GM21515 (cell line): ENCODE data around the gene MEGF10.
"Not testable (repeated sequence)": the region's sequence is repeated elsewhere in the genome, so short reads cannot be mapped to it uniquely, and the experiment has no call there.

Experiments
- ATAC-seq: cut with Tn5 transposase; IDR thresholded peaks from one replicate; pipeline ENCODE4 v1.9.1; 2021; ENCODE audit not compliant: unreplicated experiment

MEGF10 gene

DNA sequence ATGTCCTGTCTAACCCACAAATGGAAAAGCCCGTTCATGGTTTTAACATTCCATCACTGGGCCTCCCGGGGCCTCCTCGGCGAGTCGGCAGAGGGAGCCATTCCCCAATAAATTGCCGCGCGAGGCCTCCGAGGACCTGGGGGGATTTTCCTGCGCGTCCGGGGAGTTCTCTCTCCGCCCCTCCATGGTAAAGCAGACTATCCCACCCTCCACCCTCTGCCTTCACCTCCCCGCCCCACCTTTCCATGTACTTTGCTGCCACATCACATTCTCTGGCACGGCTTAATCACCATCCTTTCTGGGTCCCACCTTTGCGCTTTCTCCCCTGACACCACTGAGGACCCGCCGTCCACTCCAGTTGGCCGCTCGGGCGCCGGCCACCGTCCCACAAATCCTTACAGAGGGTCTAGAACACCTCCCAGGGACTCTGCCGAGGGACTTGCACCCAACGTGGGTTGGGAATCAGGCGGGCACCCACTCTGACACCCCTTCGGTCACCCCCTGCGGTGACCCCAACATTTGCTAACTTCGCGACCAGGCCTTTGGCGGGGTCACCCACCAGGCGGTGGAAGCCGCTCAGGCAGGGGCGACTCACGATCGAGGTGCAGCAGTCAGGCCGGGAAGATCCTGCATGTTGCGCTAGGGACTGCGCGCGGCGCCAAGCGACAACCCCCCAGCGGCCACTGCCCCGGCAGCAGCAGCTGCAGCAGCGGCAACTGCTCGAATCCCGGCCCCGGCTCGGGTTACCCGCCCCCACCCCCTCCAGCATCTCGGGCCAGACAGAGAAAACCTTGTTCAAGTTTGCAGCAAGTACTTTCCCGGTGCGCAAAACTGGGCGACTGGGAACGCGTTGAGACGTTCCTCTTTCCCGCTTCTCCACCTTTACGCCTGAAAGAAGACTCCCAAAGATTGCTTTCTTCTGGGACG, at the start of gene MEGF10:
Gene MEGF10 (plus strand): TSS at position 778 of the 927 bp plus-strand sequence. CDS start 40,513 bp downstream, outside the sequence.
- ATAC-seq = no peak

DNA sequence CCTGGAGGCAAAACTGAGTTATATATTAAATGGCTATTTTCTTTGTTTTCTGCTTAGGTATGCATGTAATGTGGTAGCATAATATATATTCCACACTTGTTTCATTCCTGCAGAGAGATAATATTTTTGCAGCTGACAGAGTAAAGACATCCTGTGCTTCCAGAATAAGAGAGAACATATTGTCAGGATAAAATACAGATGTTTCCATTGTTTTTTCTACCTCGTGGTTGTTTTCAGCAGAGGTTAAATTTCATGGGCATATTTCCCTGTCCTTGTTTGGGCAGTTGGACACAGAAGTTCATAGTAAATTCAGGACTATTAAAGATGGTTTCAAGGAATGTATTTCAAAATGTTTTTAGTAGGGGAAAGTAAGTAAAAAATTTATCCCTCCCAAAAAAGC, 47.6 kb upstream of the MEGF10 start:
- ATAC-seq = no peak

DNA sequence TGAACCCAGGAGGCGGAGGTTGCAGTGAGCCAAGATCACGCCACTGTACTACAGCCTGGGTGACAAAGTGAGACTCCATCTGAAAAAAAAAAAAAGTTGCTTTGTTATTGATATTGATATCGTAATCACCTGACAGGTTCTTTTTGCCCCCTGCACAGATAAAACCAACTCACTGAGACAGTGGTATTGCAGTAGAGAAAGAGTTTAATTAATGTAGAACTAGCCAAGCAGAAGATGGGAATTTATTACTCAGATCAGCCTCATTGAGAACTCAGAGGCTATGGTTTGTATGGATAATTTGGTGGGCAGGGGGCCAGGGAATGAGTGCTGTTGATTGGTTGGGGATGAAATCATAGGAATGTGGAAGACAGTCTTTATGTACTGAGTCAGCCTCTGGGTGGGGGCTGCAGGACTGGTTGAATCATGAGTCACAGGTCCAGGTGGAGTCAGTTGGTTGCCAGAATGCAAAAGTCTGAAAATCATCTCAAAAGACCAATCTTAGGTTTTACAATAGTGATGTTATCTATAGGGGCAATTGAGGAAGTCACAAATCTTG, 35.8 kb upstream of the MEGF10 start:
- no peak for ATAC-seq

DNA sequence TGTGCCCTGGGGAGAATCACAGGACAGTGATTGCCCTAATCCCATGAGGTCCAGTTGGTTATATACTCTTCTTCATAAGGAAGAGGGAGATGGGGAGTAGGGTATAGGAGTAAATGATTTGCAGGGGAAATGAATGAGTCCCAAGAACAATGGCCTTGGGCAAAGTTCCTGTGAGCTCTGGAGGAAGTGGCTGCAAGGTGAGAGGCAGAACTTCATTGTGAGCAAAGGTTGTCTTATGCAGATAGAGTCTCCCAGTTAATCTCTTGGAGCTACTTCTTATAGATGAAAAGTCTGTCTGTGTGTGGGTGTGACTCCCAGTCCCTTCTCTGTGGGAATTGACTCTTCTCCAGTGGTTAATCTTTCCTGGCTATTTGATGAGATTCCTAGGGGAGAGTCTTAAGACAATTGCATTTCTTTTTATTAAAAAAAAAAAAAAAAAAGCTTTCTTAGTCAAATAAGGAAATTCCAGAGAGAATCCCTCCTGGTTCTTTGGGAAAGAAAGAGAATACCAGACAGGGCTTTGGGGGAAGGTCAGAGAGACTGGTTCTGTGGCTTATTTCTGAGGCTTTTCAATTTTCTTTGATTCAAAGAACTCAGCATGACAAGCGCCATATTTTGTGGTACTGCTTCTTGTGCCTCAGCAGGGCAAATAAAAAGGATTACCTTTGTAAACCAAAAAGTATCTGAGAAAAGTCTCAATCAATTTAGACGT, 33.6 kb upstream of the MEGF10 start:
- ATAC-seq = no peak

DNA sequence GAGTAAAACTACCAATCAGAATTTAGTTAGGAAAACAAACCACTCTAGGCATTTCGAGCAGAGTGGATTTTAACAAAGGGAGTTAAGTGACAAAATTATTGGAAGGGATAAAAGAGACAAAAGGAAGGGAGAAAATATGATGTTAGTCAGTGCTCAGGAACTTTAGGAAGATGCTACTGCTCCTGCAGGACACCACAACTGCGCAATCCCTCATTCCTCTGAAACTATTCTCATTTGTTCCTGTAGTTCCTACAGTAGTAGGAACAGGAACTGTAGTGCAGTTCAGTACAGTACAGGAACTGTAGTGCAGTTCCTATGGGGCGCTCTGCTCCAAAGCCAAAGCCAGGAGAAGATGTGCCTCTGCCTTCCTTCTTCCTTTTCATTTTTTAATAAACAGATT, 29.9 kb upstream of the MEGF10 start:
- no peak for ATAC-seq

DNA sequence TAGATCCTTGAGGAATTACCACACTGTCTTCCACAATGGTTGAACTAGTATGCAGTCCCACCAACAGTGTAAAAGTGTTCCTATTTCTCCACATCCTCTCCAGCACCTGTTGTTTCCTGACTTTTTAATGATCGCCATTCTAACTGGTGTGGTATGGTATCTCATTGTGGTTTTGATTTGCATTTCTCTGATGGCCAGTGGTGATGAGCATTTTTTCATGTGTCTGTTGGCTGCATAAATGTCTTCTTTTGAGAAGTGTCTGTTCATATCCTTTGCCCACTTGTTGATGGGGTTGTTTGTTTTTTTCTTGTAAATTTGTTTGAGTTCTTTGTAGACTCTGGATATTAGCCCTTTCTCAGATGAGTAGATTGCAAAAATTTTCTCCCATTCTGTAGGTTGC, 25.1 kb upstream of the MEGF10 start:
- ATAC-seq = not testable (repeated sequence)

DNA sequence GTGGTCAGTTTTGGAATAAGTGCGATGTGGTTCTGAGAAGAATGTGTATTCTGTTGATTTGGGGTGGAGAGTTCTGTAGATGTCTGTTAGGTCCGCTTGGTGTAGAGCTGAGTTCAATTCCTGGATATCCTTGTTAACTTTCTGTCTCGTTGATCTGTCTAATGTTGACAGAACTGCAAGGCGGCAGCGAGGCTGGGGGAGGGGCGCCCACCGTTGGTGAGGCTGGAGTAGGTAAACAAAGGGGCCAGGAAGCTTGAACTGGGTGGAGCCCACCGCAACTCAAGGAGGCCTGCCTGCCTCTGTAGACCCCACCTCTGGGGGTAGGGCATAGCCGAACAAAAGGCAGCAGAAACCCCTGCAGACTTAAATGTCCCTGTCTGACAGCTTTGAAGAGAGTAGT, 22.3 kb upstream of the MEGF10 start:
- not testable (repeated sequence) for ATAC-seq

DNA sequence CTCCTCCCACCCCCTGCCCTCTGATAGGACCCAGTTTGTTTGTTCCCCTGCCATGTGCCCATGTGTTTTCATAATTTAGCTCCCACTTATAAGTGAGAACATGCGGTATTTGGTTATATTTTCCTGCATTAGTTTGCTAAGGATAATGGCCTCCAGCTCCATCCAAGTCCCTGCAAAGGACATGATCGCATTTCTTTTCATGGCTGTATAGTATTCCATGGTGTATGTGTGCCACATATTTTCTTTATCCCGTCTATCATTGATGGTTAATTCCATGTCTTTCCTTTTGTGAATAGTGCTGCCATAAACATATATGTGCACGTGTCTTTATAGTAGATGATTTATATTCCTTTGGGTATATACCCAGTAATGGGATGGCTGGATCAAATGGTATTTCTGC, 19.9 kb upstream of the MEGF10 start:
- ATAC-seq = not testable (repeated sequence)

DNA sequence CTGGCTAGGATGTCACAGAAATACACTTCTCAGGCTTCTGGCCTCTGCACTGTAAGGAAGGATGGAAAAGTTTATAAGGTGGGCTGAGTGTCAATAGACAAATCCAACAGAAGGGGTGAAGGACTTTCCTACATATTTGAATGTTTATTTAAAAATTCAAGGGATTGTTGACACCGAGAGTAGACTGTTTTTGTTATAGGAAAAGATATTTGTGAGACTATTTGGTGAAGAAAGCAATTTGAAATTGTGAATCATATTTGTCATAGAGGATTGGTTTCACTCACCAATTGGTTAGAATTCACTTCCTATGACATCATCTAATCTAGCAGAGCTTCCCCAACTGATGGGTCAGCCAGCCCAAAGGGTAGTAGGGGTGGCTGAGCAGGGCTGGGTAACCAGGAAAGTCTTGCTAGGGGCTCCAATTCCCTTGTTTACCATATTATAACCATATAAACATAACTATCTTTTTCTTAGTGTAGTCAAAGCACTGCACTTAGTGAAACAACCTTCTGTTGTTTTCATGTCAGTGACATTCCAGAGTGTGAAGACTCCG, 14.9 kb upstream of the MEGF10 start:
- ATAC-seq = no peak

DNA sequence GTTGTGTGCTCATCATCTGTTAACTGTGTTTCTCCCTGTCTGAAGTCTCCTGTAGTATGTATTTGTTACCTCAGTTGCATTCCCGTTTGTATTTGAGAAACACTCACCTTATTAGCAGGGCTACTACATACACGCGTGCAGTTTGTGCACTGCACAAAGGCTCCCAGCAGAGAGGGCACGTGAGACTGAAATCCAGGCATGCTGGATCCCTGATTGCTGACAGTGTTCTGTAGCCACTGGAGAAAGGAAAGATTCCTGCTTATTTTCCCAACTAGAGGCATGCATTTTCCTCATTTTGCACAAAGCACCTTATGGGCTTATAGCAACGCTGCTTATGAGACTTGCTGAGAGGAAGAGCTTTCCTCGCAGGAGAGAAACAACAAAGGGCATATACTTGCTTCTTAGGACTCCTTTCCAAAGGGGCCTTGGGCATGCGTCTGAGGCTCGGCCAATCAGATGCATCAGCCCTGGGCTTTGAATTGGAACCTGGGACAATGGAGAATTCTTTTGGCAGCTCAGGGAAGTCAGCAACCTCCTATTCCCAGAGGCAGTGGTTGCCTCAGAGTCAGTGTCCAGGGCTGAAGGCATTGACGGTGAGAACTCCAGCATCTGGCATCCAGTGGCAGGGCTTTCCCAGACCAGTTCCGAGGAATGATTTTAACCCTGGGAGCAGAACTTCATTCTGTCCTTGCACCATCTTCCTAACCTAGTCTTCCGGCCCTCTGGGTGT, 9.9 kb upstream of the MEGF10 start:
- no peak for ATAC-seq

DNA sequence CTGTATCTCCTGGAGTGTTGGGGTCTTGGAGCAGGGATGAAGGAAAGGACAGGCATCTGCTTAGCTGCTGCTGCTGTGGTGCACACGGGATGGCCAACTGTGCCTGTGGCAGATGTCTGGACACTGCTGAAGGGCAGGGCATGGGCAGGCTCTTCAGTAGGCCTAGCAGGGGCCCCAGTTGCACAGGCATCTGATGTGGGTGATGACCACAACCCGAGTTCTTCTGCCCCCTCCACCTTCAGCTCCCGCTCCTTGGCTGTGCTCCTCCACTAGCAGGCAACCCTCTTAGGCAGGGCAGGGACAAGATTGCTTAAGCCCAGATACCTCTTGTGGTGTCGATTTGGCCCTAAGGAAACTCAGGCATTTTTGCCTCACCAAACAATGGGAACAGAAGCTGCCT, 9.0 kb upstream of the MEGF10 start:
- ATAC-seq = no peak

DNA sequence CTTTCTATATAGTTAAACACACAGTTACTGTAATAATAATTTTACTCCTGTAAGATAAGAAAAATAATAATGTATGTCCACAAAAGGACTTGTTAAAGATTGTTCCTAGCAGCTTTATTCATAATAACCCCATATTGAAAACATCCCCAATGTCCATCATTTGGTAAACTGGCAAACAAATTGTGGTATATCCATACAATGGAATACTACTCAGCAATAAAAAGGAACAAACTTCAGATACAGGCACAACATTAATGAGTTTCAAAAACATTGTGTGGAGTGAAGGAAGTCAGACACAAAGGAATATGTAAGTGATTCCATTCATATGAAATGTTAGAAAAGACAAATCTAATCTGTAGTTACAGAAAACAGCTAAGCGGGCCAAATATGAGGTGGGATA, 1.9 kb upstream of the MEGF10 start:
- no peak for ATAC-seq

DNA sequence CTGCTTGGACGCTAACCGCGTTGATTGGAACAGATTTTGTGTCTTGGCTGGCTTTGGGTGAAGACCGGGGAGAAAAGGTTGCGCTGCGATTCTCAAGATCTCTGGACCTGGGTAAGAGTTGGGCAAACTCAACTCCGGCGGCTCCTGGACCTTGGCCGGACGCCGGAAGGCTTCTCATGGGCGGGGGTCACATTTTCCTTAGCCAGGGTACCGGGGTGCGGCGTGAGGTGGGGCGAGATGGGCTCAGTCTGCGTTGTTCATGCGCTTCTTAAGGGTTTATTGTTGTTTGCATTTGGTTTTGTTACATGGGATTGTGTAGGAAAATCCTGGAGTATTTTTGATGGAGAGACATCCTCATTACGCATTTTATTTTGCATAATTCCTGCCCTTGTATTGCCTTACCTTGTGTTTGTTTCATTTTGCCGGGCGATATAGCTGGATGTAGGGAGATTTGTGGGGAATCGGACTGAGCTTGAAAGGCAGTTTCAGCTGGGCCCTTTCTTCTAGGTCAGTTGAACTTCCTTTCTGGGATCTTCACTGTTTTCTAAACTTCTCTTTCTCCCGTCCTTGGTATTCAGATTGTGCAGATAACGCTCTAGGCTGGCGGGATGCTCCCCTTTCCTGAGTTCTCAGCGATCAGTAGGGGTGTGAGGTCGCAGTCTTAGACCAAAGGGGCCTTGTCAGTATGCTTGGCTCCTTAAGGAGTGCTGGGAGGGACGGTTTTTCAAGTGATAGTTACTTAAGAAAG, 524 bp downstream of the MEGF10 start:
- no peak for ATAC-seq

DNA sequence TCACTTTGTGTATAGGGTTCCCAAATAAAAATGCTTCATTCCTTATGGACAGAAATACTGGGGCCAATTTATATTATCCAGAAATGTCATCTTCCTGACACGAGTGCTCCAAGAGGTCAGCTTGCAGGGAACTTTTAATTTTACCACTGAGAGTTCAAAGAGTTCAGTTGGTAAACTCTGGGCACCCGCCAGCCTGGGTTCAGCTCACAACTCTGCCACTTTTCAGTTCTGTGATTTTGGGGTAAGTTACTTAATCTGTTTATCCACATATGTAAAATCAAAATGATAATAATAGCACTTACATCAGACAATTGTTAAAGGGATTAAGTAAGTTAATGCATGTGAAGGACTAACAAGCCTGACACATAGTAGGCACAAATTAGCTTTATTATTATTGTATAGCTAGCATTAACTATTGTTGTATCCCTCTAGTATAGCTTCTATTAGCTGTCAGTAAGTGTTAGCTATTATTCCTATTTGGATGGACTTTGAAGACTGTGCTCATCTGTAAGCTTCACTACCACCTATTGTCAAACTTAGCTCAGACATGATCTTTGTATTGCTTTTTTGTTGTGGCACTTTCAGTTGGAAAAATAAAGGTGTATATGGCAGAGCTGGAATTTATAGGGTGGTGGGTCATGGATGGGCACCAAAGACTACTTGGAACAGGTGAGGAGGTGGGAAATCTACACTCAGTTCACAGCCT, 1.6 kb downstream of the MEGF10 start:
- no peak for ATAC-seq

DNA sequence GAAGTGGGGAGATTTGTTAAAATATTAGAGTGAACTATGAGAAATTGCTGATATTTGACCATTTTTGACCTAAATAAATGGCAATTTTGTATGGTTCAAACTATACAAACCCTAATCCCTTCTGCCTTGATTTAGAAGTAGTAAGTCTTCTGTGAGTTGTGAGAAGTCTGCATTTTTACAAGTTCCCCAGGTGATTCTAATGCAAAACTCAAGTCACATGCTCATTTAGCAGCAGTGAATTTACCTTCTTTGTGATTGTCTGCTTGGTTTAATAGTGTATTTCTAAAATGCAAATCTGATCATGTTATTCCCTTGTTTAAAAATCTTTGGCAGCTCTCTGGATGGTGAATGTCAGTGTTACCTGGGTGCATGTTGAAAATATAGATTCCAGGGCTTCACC, 2.8 kb downstream of the MEGF10 start:
- no peak for ATAC-seq

DNA sequence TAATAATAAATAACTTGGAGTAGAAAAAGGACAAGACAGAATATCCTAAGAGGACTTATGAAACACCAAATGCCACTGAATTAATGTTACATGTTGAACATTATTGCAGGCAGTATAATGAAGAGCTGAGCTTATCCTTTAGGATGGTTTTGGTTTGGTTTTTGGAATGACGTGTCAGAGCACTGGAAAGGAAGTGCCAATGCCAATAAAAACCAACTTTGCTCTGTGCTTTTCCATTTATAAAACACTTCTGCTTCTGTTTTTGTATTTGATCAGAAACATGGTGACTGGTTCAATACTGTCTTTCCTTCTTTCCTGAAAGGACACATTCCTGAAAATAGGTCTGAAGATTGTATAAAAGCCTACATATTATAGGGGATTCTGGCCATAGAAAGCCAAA, 4.2 kb downstream of the MEGF10 start:
- no peak for ATAC-seq

DNA sequence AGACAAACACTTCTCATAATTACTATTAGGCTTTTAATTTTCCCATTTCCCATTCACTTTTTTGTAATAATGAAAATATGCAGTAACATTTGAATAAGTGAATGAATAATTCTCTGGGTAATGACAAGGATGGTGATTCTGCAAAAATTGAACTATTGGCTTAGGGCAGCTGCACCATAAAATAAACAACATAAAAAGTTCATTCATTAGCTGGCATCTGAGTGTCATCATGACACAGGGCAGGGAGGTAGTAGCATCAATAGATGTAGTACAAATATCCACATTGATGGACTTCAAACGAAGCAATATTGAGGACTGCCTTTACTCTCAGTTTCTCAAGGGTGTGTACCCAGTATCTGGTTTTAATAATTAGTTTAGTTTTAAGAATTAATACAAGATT, 4.9 kb downstream of the MEGF10 start:
- ATAC-seq = no peak

DNA sequence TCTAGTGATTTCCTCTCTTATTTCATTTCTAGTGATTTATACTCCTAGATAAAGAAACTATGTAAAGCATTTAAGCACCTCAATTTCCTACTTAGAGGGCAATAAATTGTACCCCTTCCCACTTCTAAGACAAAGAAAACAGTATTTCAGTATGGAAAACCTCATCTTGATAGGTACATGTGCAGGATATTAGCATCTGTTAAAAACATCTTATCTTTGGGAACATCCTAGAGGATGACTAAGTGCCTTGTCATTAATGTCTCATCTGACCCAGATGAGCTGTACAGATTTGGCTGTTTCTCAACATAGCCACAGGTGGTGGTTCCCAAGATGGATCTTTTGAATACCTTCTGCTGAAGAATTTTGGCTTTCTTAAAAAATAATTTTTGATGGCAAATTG, 5.7 kb downstream of the MEGF10 start:
- ATAC-seq = no peak

DNA sequence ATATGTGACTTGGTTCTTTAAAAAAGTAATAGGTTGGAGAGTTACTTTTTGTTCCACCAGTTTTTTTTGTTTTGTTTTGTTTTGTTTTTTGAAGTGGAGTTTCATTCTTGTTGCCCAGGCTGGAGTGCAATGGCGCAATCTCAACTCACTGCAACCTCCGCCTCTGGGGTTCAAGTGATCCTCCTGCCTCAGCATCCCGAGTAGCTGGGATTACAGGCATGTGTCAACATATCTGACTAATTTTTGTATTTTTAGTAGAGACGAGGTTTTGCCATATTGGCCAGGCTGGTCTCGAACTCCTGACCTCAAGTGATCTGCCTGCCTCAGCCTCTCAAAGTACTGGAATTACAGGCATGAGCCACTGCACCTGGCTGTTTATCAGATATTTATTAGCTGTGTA, 6.3 kb downstream of the MEGF10 start:
- not testable (repeated sequence) for ATAC-seq
